ENCODE results near the gene WARS2.

The WARS2 gene

DNA sequence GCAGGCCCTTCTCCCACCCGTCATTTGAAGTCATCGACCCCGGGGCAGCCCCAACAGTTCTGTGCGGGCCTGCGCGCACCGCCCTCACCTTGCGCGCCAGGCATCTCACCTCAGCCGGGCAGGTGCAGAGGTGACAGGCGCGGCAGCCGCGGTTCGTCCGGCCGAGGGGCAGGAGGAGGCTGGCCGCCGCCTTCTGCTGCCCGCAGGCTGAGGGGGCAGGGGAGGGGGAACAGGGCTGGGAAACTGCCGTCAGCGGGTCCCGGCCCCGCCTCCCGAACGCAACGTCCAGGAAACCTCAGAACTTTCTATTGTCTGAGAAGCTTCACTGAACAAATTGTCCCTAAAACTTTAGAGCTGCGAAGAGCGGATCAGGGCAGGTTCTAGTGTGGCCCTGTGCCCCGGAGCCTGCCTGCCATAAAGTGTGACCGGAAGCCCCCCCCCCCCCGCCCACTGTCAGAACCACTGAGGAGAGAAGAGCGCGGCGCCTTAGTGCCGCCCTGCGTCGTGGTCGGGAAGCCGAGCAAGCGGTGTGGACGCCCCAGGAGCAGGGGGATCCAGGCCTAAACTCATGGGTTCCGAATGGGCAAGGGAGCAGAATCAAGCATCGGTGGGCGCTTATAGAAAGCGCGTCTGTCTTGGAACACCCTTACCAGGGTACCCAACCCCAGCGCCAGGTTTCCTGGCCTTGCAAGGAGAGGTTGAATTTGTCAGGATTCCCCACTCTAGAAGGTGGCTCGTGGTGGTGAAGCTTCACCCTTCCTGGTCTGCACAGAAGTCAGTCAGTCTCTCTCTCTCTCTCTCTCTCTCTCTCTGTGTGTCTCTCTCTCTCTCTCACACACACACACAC, 139.0 kb downstream of the WARS2 start:
- in situ Hi-C loops (cut with MboI; ENCODE audit: low sequenced_read_pairs), result no loop called here

DNA sequence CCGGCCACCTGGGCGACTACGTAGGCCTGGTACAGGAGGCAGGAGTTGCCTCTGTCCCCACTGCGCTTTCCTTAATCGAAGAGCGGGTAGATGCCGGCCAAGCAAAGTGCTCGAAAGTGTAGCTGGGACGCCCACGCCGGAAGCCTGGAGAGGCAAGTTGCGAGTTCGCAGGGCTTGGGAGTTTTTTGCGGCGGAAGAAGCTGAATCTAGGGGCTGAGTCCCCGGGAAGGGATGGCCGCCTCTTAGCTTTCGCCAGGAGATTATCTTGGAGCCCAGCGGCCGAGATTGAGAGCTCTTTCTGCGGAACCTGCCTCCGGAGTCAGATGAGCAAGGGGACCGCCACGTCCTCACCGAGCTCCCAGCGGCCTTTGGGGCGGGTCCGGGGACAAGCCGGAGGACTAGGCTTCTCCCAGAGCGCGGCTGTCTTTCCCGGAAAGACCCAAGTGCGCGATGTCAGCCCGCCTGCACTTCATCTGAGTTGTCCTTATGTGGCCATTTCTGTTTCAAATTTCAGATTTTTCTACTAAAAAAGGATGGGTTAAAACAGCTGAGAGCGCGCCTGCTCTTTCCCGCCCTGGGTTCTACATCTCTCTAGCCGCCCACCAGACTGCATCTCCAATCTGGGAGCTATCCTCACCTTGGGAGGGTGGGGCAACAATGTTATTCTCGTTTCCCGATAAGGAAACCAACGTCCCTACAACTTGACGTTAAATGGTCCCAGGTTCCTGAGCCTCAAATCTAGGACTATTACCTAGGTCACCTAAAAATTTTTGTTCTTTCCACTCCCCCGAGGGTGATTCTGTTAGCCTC, 139.9 kb downstream of the WARS2 start:
- in situ Hi-C loops (cut with MboI; ENCODE audit: low sequenced_read_pairs), result no loop called here

DNA sequence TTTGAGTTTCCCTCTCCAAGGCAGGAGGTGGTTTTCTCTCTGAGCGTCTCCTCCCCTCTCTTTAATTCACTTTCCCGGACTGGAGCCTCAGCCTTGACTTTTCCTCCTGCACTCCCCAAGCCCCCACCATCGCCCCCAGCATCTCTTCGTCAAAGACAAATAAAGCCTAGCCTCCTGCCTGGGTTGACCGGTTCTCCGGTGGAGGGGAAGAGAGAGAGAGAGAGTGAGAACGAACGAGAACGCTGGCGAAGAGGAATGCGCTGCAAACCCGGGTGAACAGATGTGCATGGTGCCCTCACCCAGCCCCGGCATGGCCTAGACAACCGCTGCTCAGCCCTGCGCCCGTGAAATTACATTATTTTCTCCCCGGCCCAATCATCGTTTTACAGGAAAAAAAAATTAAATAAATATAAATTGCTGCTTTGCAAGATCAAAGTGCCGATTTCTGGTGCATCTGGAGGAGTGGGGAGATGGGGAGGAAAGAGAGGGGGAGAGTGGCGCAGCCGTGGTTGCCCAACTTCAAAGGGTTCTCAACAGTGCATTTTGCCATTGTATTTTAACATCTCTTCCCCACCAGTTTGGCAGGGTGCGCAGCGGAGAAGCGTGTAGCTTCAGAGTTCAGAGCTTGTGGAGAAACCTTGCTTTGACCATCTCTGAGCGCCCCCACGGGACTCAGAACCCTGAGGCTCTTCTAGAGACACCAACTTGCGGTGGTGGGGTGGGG, 140.9 kb downstream of the WARS2 start:
- in situ Hi-C loops (cut with MboI; ENCODE audit: low sequenced_read_pairs), result no loop called here

- in situ Hi-C loops (cut with MboI; ENCODE audit: low sequenced_read_pairs), result no loop called here
These were observed 142.3 kb downstream of the WARS2 start for GRCh38 chr1:118998171-118998570.

DNA sequence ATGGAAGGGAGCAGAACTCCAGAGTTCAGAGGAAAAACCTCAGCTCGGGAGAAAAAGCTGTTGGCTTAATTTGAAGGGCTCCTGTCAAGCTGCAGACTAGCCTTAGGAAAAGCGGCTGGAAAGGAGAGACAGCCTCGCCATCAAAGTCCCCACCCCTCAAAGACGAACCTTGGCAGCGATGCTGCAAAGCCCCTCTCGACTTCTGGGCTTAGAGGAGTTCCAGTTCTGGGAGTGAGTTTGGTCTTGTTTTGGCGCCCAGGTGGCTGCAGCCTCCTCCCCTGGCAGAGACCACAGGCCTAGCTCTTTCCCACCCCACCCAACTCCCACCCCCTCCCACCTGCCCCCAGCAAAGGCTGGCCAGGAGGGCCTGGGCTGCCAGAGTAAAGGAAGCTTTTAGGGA, 143.2 kb downstream of the WARS2 start:
- in situ Hi-C loops (cut with MboI; ENCODE audit: low sequenced_read_pairs), result no loop called here

DNA sequence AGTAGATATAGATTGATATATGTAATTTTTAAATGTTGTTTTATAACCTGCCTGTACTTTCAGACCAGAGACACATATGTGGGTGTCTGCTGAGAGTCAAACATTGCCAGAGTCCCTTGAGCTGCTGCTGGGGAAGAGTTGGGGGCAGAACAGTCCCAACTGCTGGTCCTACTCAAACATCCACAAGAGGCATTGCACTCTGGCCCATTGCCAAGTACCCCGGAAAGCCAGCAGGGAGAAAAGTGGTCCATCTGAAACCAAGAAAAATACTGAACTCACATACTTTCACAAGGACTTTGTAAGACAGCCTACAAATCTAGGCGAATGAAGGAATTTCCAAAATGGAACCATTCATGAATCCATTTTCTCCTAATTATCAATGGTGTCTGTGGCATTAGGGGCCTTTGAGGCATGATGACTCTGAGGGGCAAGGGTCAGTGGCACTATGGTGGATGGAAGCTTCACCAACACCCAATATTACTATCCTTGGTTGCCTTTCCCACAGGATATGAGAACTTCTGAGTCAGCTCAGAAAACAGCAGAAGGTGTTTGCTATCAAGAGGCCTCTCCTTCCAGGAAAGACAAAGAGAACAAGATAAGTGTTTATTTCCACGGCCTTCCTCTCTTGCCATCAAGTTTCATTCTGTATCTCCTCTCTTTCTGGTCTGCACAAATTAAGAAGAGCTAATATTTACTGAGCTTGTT, 145.0 kb downstream of the WARS2 start:
- in situ Hi-C loops (cut with MboI; ENCODE audit: low sequenced_read_pairs), result no loop called here

DNA sequence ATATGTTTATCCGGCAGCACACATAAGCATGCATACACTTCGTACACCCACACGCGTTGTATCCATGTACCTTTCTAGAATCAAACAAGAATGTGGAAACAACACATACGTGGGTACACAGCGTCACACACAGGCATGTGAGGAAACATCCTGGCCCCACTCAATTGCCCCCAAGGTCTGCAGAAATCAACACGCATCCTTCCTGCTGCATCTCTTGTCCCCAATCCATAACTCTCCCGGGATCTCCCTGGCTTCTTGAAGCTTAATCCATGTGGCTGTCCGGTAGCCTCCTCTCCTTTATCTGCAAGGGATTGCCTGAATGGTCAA, 146.8 kb downstream of the WARS2 start:
- in situ Hi-C loops (cut with MboI; ENCODE audit: low sequenced_read_pairs), result no loop called here

GRCh38 chr1:118992868-118993699, 147.4 kb downstream of the WARS2 start:
- in situ Hi-C loops (cut with MboI; ENCODE audit: low sequenced_read_pairs), result no loop called here

- in situ Hi-C loops (cut with MboI; ENCODE audit: low sequenced_read_pairs), result no loop called here
These were observed 148.1 kb downstream of the WARS2 start for GRCh38 chr1:118992237-118992825.

DNA sequence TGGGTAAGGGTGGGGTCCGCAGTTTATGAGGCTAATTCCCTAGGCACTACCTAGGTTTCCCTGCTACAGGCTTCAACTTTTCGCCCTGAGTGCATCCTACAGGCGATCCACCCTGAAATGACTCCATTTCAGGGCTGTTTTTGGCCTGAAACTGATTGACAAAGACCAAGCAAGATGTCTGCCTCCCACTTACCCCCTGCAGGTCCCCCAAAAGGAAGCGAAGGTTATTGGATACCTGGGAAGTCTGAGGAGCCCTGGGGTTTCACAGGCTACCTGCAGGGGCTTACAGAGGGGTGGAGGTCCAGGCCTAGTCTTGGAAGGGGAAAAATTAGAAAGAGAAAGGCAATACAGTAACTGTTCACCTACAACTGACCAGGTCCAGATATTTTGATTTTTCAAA, 149.0 kb downstream of the WARS2 start:
- in situ Hi-C loops (cut with MboI; ENCODE audit: low sequenced_read_pairs), result no loop called here

DNA sequence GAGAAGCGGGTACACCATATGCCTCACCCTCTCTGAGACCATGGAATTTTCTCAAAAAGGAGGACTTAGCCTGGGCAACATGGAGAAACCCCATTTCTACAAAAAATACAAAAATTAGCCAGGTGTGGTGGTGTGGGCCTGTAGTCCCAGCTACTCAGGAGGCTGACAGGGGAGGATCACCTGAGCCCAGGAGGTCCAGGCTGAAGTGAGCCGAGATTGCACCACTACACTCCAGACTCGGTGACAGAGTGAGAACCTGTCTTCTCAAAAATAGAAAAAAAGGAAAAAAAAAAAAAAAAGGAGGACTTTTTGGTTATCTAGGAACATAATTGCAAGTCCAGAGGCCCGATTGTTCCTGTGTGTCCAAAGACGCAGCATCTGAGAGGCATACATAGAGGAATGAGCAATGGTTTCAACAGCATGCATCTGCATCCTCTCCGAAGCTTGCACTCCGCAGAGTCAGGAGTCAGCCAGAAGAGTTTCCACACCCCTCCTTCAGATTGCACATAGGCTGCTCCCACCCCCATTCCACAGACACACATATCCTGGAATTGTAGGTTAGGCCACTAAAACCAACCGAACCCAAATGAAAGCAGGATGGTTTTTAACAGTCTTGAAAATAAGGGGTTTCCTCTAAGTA, 149.8 kb downstream of the WARS2 start:
- in situ Hi-C loops (cut with MboI; ENCODE audit: low sequenced_read_pairs), result no loop called here

DNA sequence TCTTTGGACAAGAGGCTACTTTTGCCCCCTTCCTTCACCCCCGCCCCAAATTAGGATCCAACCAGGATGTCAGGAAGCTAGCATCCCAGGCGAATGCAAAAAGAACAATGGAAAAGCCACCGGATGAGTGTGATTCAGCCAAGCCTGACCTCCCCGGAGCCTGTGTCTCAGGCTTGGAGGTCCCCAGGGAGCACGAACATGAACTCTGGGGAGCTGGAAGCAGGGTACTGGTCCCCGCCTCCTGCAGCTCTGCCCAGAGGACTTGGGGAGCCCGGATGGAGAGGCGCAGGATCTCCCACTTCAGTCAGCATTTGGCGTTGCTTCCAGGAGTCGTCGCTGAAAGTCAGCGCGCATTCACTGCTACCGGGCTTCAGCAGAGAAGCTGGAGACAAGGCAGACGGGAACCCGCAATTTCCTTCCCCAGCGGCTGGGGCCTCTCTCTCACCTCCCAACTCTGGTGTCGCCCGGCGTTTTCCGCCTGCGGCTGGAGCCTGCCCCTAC, 150.5 kb downstream of the WARS2 start:
- in situ Hi-C loops (cut with MboI; ENCODE audit: low sequenced_read_pairs), result no loop called here

DNA sequence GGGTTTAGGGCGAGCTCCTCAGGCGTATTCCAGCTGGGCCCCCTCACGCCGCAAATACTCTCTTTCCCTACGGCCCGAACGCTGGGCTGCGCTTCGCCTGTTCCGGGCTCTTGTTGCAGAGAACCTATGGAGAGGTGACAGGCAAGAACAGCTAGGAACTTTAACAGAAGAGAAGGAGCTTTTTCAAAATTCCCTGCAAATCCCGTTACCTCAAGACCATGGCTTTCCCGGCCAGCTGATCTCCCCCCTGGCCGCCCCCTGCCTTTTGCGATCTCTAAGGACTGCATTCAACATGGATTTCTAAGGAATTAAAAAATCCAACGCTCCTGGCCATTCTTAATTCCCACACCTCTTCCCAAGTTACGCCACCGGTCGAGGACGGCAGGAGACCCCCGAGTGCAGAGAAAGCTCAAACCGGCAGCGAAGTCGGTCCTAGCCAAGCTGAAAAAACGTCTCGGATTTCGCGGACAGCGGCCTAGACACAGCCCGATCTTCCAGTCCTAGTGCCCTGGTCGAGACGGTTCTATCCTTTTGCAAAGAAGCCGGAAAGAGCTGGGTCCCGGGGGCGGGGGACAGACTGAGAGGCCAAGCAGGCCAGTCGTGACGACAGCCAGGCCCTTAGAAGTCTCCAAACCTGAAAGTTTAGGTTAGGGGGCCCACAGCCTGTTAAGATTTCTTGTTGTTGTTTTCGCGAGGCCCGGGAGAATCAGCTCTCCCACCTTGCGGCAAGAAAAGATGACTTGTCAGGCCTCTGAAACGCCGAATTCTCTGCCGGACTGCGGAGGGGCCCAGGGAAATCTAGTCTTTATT, 151.2 kb downstream of the WARS2 start:
- in situ Hi-C loops (cut with MboI; ENCODE audit: low sequenced_read_pairs), result no loop called here

GRCh38 chr1:118988186-118989005, 152.1 kb downstream of the WARS2 start, which contains the start of gene TBX15:
Gene TBX15 (minus strand): TSS chr1:118988343. CDS start chr1:118987795, 548 bp downstream.
- in situ Hi-C loops (cut with MboI; ENCODE audit: low sequenced_read_pairs), result no loop called here

DNA sequence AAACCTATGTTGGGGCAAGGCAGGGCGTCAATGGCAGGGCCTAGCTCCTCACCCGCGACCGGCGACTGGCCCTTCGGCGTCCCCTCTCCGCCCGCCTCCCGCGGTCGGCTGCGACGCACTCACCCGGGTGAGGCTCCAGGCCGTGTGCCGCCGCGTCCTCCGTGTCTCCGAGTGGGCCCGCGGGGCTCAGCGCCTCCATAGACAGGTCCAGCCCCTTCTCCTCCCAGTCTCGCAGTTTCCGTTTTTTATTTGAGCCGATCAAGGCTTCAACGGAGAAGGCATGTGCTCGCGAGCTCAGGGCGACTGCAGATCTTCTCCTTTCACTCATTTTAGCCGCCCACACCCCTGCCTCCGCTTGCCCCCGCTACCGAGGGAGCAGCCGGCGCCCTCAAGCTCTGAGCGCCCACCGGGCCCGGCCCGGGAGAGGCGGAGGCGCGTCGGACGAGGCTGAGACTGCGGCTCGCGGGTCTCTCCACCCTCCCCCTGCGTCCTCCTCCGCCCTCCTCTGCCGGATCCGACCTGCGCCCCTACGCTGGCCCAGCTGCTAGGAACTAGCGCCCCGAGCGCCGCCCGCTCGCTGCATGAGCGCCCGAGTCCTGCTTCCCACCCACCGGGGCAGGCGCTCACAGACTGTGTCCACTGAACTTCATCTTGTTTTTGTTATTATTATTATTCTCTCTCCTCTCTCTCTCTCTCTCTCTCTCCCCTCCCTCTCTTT, 152.8 kb downstream of the WARS2 start:
- in situ Hi-C loops (cut with MboI; ENCODE audit: low sequenced_read_pairs), result no loop called here

- in situ Hi-C loops (cut with MboI; ENCODE audit: low sequenced_read_pairs), result no loop called here
These were observed 153.6 kb downstream of the WARS2 start for GRCh38 chr1:118986555-118987467.

Measured in HL-60/S4 treated with retinoic acid at 250 ng/mL for 4 days and 3 days (cell line).